K562 (cell line): ENCODE measurements around the gene CFAP20DC. TPM values are rescaled to one million over a fixed set of nuclear protein-coding genes. Genes with fewer than 3 reads are reported as not detected.

Source experiments
- CBFA2T3 ChIP-seq: fragments of 450-650 bp; IDR thresholded peaks from 2 replicates; pipeline ENCODE4 v1.6.1; 2017
- CREM ChIP-seq: IDR thresholded peaks from 2 replicates; pipeline ENCODE4 v1.6.1; 2014; ENCODE audit warnings: antibody characterized with exemption, low read depth
- ZBTB11 ChIP-seq, 3 experiments: fragments of 200-800 bp in 1 of 3; fragments of 250-450 bp in 1 of 3; fragments of 450-650 bp in 1 of 3; sonication (Bioruptor Pico) in 1 of 3; sonication (Bioruptor generic) in 1 of 3; formaldehyde crosslinking in 1 of 3; IDR thresholded peaks; 2 replicates each; pipeline versions ENCODE4 v1.6.1 to v1.8.0; 2016 to 2022; ENCODE audit warnings: mild to moderate bottlenecking in 2 of 3, missing genetic modification characterization in 2 of 3, missing compliant biosample characterization in 1 of 3, moderate library complexity in 1 of 3
- ZNF76 ChIP-seq: fragments of 250-450 bp; sonication (Bioruptor Pico); IDR thresholded peaks from 2 replicates; pipeline ENCODE4 v1.4.0; 2020; ENCODE audit warnings: mild to moderate bottlenecking, moderate library complexity, borderline replicate concordance
- ZSCAN32 ChIP-seq: fragments of 450-650 bp; formaldehyde crosslinking; IDR thresholded peaks from 2 replicates; pipeline ENCODE4 v1.4.0; 2020; ENCODE audit warnings: mild to moderate bottlenecking, moderate library complexity
- polyA plus RNA-seq, 8 experiments: library from polyadenylated mRNA; depleted of rRNA in 4 of 8; stranded (reverse) in 5 of 8; unstranded in 3 of 8; fragments of >200 nt; fragmentation: Nextera tagmentation in 2 of 8; fragmentation: Illumina TruSeq in 1 of 8; extraction: Ambion mirVana in 2 of 8; extraction: Trizol in 1 of 8; gene quantifications; 2 replicates each; pipeline versions ENCODE4 v1.2.1 to v1.2.3, GENCODE V29; 2011 to 2014; ENCODE audit warnings: inconsistent platforms in 1 of 8, missing spikeins in 1 of 8
- total RNA-seq, 7 experiments: library from RNA; depleted of rRNA in 6 of 7; stranded (reverse); fragments of >200 nt in 6 of 7; fragmentation: Illumina TruSeq in 2 of 7; extraction: Trizol in 2 of 7; gene quantifications; 2 replicates each; pipeline versions ENCODE4 v1.2.1 to v1.2.3, GENCODE V29; 2011 to 2021; ENCODE audit warnings: low replicate concordance in 1 of 7
- TF ChIP-seq, protein P1 (sequence below): fragments of 250-450 bp; sonication (Bioruptor Pico); IDR thresholded peaks from 2 replicates; pipeline ENCODE4 v1.4.0; 2020

The CFAP20DC gene
- total and polyA plus RNA-seq, 9 of the 15 experiments (the other 6 are each of a cell fraction or from before 2014, with no cell fraction given) = 1.6 to 5.9 (median 4.6) TPM

GRCh38 chr3:58946875-58947274 lies 103.0 kb downstream of the CFAP20DC start (continued):
- TF ChIP-seq, protein P1, sequence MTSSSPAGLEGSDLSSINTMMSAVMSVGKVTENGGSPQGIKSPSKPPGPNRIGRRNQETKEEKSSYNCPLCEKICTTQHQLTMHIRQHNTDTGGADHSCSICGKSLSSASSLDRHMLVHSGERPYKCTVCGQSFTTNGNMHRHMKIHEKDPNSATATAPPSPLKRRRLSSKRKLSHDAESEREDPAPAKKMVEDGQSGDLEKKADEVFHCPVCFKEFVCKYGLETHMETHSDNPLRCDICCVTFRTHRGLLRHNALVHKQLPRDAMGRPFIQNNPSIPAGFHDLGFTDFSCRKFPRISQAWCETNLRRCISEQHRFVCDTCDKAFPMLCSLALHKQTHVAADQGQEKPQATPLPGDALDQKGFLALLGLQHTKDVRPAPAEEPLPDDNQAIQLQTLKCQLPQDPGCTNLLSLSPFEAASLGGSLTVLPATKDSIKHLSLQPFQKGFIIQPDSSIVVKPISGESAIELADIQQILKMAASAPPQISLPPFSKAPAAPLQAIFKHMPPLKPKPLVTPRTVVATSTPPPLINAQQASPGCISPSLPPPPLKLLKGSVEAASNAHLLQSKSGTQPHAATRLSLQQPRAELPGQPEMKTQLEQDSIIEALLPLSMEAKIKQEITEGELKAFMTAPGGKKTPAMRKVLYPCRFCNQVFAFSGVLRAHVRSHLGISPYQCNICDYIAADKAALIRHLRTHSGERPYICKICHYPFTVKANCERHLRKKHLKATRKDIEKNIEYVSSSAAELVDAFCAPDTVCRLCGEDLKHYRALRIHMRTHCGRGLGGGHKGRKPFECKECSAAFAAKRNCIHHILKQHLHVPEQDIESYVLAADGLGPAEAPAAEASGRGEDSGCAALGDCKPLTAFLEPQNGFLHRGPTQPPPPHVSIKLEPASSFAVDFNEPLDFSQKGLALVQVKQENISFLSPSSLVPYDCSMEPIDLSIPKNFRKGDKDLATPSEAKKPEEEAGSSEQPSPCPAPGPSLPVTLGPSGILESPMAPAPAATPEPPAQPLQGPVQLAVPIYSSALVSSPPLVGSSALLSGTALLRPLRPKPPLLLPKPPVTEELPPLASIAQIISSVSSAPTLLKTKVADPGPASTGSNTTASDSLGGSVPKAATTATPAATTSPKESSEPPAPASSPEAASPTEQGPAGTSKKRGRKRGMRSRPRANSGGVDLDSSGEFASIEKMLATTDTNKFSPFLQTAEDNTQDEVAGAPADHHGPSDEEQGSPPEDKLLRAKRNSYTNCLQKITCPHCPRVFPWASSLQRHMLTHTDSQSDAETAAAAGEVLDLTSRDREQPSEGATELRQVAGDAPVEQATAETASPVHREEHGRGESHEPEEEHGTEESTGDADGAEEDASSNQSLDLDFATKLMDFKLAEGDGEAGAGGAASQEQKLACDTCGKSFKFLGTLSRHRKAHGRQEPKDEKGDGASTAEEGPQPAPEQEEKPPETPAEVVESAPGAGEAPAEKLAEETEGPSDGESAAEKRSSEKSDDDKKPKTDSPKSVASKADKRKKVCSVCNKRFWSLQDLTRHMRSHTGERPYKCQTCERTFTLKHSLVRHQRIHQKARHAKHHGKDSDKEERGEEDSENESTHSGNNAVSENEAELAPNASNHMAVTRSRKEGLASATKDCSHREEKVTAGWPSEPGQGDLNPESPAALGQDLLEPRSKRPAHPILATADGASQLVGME (CRISPR knock-in tag) = no peak
- no peak for TF ChIP-seq CBFA2T3
- no peak for TF ChIP-seq CREM
- no peak for TF ChIP-seq ZNF76 (CRISPR knock-in tag)
- no peak for TF ChIP-seq ZBTB11 (CRISPR knock-in tag; IDR thresholded peaks at IDR 0.05)
- TF ChIP-seq ZSCAN32 (CRISPR knock-in tag) = no peak
